HG02973 (cell line): ENCODE data around the gene KCNAB1.
"Not testable (repeated sequence)": the region's sequence is repeated elsewhere in the genome, so short reads cannot be mapped to it uniquely, and the experiment has no call there.

ENCODE experiments used
- ATAC-seq: cut with Tn5 transposase; IDR thresholded peaks from one replicate; pipeline ENCODE4 v1.9.1; 2021; ENCODE audit warnings: moderate library complexity; ENCODE audit not compliant: unreplicated experiment

The KCNAB1 gene

DNA sequence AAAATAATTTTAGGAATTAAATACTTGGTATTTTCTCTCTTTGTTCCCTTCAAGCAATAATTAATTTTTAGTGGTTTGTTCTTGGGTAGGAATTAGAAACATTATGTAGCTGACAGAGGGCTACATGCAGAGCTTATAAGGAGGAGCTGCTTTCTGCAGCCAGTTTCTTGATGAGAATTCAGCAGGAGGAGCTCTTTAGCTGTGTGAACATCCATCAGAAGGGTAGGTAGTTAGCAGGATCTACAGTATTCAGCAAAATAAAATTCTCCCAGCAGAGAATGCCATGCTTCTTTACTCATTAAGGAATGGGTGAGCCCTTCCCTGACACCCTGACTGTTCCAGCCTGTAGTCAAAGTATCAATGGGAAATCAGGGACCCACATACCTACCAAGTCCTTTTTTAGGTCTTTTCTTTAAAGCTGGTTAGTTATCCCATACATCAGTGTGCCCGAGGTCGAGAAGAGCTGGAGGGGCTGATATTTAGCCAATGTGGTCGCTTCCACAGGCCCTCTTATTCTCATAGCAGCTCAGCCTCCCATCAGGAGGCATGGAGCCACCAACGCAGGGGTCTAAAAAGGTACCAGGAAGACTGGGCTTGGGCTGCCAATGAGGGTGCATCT lies 54.0 kb downstream of the KCNAB1 start:
- ATAC-seq: no peak

DNA sequence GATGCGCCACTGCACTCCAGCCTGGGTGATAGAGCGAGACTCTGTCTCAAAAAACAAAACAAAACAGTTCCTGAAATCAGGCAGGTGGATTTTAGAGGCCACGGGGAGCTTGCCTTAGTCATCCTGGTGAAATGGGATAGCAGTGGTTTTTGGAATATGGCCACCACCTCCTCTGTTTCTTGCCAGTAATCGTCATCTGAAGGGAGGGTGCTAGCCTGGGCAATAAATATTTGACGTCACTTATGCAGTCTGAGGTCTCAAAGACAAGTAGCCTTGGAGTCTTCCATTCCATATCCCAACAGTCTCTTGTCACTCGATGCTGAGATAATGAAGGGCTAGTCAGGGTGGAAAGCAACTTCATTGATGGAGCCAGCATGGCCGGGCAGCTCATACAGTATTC lies 55.2 kb downstream of the KCNAB1 start:
- ATAC-seq: no peak

DNA sequence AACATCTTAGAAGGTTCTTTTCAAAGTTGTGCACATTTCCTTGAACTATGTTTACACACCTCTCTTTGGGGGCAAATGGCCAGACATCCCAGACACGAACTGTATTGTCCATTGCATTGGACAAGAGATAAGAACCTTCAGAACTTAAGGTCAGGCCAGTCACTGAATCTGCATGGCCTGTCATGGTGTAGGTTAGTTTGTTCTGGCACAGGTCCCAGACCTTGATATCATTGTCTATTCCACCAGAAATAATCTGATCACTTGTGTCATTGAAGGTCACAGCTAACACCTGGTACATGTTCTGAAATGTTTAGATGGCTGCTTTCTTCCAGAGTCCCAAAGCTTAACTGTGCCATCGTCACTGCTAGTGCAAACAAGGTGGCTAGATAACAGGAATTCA lies 55.7 kb downstream of the KCNAB1 start:
- no peak for ATAC-seq

DNA sequence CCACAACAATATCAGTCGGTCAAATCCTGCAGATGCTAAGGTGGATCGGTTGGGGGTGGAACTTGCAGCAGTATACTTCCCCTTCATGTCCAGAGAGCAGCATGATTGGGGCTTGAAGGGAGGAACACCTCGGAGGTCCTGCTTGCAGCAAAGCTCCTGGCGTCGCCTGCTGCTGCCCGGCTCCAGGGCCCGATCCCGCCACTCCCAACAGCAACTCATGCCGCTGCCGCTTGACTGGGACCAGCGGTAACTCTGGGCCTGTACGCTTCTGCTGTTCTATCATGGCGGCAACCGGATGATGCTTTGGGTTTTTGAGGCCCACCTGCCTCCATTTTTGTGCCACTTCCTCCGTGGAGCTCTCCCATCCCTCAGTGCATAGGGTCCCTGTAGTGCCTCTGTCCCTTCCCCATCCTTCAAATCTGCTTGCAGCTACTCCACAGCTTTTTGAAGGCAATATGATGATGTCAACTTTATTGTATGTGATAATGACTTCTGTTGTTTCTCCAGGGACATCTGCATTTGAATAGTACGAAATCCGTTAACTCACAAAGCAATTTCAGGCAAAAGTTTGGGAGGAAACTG lies 56.3 kb downstream of the KCNAB1 start:
- ATAC-seq: no peak

DNA sequence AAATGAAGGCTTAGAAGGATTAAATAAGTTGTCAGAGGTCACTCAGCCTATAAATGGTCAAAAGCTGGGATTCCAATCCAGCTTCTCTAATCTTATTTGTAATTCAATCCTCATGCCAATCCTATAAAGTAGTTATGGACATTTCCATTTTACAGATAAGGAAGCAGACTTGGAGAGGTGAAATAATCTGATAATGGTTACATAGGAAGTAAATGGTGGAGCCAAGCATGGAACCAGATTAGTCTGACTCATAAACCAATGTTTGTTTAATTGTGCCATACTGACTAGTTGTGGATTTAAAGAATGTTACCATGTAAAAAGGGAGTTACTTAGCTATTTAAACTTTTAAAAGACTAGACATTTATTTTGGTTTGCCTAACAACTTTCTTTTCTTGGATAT lies 59.7 kb downstream of the KCNAB1 start:
- no peak for ATAC-seq

DNA sequence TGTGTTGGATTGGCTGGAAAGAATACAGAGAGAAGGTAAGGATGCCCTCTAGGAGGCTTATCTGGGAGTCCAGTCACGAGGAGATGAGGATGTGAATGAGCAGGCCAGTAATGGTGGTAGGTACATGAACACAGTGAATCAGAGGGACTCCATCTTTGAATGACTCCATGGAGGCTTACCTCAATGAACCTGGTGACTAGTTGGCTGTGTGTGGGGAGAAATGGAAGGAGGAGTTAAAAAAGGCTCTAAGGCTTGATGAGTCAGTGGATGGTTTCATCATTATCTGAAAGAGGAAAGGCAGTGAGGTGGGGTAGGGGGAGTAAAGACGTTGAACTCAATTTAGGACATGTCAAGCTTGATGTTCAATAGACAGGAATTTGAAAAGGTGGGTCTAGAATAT lies 61.1 kb downstream of the KCNAB1 start:
- ATAC-seq: no peak

DNA sequence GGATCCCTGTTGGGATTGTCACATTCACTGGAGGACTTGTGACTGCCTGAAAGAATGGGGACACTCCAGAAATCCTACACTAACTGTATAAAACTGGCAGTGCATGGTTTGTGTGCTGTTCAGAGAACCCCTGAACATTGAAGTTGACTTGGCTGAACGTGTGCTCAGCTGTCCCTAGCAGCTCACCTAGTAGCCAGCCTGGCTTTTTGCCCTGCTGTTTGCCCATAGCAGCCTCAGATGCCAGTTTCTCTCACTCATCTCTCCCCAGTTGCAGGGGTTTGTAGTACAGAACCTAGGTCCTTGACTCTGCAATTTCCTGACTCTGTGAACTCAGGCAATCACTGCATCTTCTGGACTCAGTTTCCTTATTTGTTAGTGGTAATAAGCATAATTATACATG lies 63.0 kb downstream of the KCNAB1 start:
- ATAC-seq: no peak

DNA sequence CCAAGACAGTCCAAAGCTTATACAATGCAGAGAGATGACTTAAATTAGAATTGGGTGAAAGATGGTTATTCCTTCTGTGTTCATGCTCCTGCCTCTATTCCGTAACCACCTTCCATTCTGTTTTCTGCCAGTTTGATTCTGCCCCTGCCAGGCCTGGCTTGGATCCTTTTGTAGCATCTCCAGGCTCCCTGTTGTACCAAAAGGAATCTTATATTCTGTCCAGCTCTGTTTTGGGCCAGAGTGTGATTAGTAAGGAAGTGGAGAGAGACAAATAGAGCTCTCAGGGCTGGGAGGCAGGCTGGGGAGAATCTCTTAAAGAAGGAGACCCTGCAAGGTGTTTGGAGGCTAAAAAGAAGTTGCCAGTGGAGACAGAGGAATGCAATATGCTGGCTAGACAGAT lies 63.8 kb downstream of the KCNAB1 start:
- no peak for ATAC-seq

DNA sequence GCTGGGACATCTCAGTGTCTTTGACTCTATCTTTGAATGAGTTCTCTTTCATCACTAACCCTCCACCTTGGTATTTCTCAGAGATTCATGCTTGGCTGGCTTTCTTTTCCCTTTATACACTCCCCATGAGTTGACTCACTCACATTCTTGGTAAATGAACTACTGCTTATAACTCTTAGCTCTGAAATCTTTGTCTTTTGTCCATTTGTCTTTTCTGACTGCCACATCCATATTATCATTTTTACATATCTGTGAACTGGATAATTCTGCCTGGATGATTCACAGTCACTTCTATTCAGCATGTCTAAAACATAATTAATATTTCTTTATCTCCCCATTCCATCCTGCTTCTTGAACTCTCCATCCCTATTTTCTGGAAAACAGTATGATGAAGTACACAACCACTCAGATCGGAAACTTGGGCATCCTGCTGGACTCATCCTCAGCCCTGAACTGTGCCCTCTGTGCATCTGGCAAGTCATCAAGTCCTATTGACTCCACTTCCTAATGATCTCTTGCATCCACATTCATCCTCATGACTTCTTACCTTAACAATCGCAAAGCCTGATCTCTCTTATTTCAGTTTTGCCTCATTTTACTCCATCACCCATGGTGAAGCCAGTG lies 66.9 kb downstream of the KCNAB1 start:
- no peak for ATAC-seq

DNA sequence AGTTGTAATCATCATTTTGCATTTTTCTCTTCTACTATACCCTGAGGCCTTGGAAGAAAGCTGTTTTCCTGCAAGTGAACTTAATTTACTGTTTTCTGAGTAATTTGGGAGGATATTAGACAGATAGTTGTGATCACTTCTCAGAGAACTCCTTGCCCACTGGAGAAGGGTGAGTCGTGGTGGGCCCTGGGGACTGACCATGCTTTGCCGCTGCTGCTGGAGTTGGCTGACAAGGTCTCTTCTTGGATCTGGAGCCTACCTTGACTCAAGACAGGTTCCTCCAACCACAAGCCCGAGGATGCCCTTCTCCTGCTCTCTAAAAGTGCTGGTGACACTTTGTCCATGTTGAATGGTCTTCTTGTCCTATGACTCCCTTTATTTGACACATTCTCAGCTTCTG lies 68.4 kb downstream of the KCNAB1 start:
- ATAC-seq: no peak

DNA sequence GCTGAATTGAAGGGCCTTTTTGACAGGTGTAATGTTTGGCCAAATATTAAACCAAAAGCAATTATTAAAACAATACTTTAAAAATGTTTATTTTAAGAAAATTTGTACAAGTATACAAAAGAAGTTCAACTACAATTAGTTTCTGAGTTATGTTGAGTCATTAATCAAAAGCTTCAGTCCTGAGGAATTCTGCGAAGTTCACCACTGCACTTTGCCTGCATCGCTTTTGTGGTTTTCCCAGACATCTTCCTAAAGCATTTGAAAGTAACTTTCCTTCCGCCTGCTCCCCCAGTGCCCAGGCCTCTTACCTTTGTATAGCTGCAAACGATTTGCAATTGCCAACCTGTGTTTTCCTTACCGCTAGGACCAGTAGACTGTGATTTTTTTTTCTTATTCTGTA lies 69.5 kb downstream of the KCNAB1 start:
- ATAC-seq: no peak

DNA sequence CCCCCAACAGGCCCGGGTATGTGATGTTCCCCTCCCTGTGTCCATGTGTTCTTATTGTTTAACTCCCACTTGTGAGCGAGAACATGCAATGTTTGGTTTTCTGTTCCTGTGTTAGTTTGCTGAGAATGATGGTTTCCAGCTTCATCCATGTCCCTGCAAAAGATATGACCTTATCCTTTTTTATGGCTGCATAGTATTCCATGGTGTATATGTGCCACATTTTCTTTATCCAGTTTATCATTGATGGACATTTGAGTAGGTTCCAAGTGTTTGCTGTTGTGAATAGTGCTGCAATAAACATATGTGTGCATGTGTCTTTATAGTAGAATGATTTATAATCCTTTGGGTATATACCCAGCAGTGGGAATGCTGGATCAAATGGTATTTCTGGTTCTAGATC lies 74.6 kb downstream of the KCNAB1 start:
- ATAC-seq: not testable (repeated sequence)

DNA sequence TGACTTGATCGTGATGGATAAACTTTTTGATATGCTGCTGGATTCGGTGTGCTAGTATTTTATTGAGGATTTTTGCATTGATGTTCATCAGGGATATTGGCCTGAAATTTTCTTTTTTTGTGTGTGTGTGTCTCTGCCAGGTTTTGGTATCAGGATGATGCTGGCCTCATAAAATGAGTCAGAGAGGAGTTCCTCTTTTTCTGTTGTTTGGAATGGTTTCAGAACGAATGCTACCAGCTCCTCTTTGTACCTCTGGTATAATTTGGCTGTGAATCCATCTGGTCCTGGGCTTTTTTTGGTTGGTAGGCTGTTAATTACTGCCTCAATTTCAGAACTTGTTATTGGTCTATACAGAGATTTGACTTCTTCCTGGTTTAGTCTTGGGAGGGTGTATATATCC lies 76.8 kb downstream of the KCNAB1 start:
- ATAC-seq: not testable (repeated sequence)

DNA sequence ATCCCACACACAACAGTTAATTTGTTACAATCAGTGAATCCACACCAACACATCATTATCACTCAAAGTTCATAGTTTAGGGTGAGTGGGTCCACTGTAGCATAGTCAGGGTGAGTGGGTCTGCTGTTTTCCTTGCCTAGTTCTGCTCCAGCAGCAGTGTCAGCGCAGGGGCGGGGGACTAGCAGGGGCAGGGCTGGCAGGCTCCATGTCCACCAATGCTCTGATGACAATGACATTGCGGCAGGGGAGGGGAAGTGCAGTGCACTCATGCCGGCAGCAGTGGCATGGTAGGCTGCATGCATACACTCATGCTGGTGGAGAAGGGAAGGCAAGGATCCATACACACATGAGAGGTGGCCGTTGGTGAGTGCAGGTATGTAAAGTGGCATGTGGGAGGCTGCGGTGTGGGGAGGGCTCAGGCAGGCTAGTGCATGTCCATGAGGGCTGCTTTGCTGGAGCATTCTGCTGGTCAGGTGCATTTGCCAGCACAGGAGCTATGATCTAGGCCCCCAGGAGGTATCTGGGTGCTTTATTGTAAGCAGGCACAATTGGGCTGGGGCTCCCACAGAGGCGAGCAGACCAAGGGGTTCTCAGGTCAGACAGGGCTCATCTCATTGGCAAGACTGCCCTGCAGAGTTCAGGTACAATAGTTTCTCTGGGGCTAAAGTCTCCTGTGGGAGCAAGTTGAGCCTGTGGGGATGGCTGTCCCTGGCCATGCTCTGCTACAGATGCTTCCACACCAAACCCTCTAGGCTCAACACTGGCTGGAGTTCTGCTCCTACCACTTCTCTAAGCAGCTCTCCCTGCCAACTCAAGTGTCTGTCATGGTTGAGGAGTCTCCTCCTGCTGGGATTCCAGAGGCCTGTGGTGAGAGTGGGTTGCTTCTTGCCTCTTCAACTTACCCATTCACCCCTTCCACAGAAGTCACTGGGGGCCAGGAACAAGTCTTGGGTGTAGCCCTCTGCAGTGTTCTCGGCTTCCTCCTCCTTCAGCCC lies 81.3 kb downstream of the KCNAB1 start:
- no peak for ATAC-seq

DNA sequence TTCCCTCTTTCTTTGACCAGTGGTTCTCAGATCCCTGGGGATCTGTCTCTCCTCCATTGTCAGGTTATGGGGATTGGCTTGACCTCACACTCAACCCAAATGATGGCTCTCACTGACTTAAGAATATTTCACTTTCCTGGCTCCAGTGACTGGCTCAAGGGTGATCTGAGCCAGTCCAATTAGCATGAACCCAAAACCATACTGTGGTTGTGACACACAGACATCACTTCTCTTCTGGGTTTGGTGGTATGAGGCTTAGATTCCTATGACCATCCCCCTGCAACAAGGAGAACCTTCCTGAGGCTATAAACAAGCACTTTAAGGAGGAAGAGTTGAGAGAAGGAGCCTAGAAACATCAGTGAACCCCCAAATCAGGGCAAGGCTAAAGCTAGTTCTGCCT lies 85.8 kb downstream of the KCNAB1 start:
- no peak for ATAC-seq

DNA sequence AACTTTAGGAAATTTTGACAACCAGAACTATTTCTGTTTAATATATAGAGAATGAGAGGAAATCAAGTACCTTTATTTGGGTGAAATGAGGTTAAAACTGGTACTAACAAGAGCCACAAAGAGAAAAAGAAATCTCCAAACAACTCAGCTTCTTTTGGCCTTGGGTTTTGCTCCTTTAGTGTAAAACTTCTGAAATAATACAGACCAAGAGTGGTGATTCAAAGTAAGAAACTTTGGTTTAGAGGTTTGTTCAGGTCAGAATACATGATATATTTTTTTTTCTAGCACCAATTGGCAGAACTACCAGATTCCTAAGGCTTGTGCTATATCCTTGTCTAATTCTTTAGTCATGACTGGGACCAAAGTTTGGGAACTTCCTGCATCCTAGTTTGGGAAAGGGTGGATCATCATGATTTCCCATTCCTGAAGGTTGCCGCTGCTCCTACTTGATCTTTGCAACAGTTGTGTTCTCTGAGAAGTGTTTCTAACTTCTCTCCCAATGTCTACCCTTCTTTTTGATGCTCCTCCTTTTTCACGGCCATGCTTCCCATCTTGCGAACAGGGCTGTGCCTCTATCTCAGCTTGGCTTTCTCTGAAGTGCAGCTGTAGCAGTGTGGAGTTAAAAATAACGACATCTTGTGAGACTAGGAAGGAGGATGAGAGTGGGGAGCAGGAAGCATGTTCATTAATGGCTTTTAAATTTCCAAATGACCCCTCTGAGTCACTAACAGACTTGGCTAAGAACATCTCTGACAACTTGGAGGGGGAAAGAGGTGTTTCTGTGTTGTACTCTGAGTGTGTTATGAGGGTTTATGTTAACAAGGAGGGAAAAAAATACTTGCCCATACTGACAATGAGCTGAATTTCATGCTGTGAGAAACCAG lies 87.7 kb downstream of the KCNAB1 start:
- no peak for ATAC-seq

DNA sequence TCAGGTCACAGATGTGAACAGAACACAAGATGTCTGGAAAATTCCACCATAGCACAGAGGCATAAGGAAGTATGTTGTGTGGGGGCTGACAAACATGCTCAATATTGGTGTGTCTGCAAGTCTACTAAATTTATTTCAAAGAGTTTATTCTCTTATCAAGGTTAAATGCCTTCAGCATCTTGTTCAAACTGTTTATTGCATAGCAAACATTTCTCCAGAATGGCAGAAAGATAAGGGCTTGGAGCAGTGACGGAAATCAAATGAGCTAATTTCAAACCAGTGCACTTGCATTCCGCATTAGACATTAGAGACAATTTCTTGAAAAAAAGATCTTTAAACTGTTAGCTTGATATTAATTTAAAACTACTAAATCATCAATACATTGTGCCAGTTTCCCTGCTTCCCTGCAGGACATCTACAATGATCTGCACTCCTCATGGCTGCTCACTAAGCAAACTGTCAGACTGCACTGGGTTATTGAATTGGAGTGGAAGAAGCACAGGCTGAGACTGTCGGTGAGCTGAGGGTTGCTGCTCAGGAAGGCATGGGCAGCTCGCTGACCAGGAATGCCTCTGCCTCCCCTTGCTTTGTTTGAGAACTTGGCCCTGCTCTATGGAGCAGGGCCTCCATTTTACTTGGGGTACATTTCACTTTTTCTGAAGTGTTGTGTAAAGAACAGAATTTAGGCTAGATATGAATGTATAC lies 89.4 kb downstream of the KCNAB1 start:
- no peak for ATAC-seq

DNA sequence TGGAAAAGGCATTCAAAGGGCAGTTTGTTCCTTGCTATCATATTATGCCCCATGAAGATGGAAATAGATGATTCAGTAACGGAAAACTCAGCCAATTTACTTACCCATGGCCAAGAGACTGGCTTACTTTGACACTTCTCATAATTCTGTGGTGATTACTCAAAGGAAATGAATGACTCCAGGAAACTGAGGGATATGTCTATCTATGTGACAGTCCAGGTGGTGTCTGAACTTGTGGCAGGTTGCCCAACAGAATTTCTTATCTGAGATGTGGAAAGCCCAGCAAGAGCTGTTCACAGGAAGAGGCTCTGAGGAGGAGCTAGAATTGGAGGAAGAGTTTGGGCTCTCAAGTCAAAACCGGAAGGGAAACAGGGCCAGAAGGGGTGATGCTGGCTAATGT lies 91.2 kb downstream of the KCNAB1 start:
- no peak for ATAC-seq

DNA sequence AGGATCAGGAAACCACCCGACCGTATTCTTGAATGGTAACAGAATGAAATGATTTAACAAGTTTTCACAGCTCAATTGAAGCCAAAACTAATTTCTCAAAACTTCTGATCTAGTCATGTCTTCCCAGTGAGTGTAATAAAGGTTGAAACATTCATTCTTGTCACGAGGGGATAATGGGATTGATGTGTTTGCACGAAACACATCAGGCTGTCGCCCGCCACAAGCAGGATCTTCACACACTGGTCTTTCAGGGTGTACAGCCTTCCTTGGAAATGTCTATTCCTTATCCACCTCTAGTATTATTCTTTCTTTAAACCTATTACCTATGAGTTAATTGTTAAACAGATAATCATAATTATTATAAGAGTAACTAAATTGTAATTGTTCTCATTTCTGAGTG lies 94.3 kb downstream of the KCNAB1 start:
- ATAC-seq: no peak

DNA sequence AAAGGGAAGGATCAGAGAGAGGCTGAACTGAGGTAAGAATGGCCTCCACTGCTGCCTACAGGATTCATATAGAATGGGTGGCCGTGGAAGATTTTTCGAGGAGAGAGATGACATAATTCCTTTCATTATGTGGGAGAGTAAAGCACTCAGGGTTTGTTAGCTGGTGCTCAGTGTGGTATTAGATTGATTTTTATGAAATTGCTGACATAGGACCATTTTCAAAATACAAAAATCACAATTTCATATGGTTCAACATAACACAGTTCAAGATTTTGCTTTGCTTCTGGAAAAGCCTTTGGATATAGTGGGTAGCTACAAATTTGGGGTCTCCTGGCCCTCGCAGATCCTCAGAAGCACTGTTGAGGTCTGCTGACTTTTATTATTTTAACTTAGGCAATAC lies 95.4 kb downstream of the KCNAB1 start:
- ATAC-seq: no peak
